ENCODE results near the gene MYLK. TPM values are rescaled to one million over a fixed set of nuclear protein-coding genes. Genes with fewer than 3 reads are reported as not detected.

The MYLK gene
- total and polyA plus RNA-seq, 2 experiments from 2014 or later: 13.1 to 27.1 TPM

- no peaks in the 10 kb centered on the region for H3K36me3 ChIP-seq (replicated peaks; ENCODE audit: insufficient read depth, low read depth)
- no peaks in the 10 kb centered on the region for H3K79me2 ChIP-seq
- H3K4me1 ChIP-seq (ENCODE audit: insufficient read depth): peaks cover 24% of the 10 kb centered on the region
- no peaks in the 10 kb centered on the region for H3K9me2 ChIP-seq (replicated peaks; ENCODE audit: insufficient read depth)
- H3K27me3 ChIP-seq: no peaks in the 10 kb centered on the region
- peak overlapping the region; percentile 12 for H3K4me2 ChIP-seq
- WGBS (ENCODE audit: low lambda C conversion rate, missing lambda C conversion rate): 82% methylated on average over 3 of the region's 3 CpGs
- H3K4me3 ChIP-seq: no peak overlapping the region
- H2AFZ ChIP-seq: no peak overlapping the region
- H4K20me1 ChIP-seq (ENCODE audit: insufficient read depth, poor library complexity, severe bottlenecking): no peaks in the 10 kb centered on the region
- no peak for DNase-seq (ENCODE audit: low spot score)
- H3K27ac ChIP-seq: peak overlapping the region; percentile 39
- TF ChIP-seq EZH2phosphoT487 (IDR thresholded peaks at IDR 0.05; ENCODE audit: low read depth, severe bottlenecking, unreplicated experiment): no peak
- TF ChIP-seq, protein P1, sequence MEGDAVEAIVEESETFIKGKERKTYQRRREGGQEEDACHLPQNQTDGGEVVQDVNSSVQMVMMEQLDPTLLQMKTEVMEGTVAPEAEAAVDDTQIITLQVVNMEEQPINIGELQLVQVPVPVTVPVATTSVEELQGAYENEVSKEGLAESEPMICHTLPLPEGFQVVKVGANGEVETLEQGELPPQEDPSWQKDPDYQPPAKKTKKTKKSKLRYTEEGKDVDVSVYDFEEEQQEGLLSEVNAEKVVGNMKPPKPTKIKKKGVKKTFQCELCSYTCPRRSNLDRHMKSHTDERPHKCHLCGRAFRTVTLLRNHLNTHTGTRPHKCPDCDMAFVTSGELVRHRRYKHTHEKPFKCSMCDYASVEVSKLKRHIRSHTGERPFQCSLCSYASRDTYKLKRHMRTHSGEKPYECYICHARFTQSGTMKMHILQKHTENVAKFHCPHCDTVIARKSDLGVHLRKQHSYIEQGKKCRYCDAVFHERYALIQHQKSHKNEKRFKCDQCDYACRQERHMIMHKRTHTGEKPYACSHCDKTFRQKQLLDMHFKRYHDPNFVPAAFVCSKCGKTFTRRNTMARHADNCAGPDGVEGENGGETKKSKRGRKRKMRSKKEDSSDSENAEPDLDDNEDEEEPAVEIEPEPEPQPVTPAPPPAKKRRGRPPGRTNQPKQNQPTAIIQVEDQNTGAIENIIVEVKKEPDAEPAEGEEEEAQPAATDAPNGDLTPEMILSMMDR (IDR thresholded peaks at IDR 0.05; ENCODE audit: poor library complexity): no peak
- no peak for TF ChIP-seq EZH2 (IDR thresholded peaks at IDR 0.05; ENCODE audit: borderline replicate concordance)
- H3K9me3 ChIP-seq (ENCODE audit: low read depth): no peaks in the 10 kb centered on the region
Observed at GRCh38 chr3:123660141-123660675, 223.9 kb downstream of the MYLK start.

DNA sequence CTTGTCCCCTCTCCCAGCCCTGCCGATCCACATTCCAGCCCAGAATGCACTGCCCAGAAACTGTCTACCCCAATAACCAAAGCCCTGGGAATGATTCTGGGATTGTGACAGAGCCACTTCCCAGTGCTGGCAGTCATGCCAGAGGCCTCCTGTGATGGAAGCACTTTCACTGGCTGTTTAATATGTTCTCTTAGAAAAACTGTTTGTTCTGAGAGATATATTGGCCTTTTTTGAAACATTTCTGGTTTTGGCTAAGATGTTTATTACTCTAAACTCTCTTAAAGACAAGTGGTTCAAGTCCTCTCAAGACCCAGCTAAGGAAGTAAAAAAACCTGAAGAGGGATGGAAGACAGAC, 225.3 kb downstream of the MYLK start:
- Histone ChIP-seq H3K4me1 (ENCODE audit: insufficient read depth) (peaks cover 24% of the 10 kb centered on the region), H3K9me2 (replicated peaks; ENCODE audit: insufficient read depth) (no peaks in the 10 kb centered on the region), H3K27ac (no peak overlapping the region), H2AFZ (no peak overlapping the region), H3K9me3 (ENCODE audit: low read depth) (no peaks in the 10 kb centered on the region), H3K4me3 (no peak overlapping the region), H3K4me2 (no peak overlapping the region), H3K36me3 (replicated peaks; ENCODE audit: insufficient read depth, low read depth) (no peaks in the 10 kb centered on the region), H4K20me1 (ENCODE audit: insufficient read depth, poor library complexity, severe bottlenecking) (no peaks in the 10 kb centered on the region), H3K79me2 (no peaks in the 10 kb centered on the region), H3K27me3 (no peaks in the 10 kb centered on the region)
- DNase-seq (ENCODE audit: low spot score): no peak
- no peak for TF ChIP-seq EZH2phosphoT487 (IDR thresholded peaks at IDR 0.05; ENCODE audit: low read depth, severe bottlenecking, unreplicated experiment)
- TF ChIP-seq, protein P1 (IDR thresholded peaks at IDR 0.05; ENCODE audit: poor library complexity): no peak
- no peak for TF ChIP-seq EZH2 (IDR thresholded peaks at IDR 0.05; ENCODE audit: borderline replicate concordance)
- 74% methylated on average over 1 of the region's 1 CpG for WGBS (ENCODE audit: low lambda C conversion rate, missing lambda C conversion rate)

DNA sequence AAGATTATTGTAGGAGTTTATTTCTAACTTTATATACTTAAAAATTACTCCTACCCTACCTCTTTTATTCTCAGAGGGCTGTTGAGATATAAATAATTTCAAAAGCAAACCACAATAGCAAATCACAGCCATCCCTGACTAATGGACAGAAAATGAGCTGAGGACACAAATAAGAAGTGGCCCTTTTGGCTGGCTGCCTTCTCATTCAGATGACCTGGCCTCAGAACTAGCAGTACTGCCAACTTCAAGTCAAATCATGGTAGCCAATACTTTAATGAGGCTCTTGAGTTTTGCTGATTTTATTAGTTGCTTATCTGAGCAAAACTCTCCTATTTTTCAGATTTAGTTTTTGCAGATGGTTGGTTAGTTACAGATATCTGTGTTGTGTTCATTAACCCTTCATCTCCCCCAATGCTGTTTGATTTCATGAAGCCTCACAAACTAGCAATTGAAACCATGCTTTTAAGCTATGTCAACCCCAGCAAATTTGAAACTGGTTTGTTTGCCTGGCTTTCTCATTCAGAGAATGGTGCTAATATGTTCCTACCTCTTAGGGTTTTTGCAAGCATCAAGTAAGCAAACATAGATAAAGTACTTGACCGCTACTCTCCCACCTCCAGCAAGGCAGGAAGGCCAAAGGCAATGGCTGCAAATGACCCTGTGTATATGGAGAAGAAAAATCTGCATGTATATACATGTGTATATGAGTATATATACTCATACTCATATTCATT, 225.8 kb downstream of the MYLK start:
- H3K4me3 ChIP-seq: no peak overlapping the region
- no peak overlapping the region for H3K4me2 ChIP-seq
- H3K9me3 ChIP-seq (ENCODE audit: low read depth): no peaks in the 10 kb centered on the region
- H3K36me3 ChIP-seq (replicated peaks; ENCODE audit: insufficient read depth, low read depth): no peaks in the 10 kb centered on the region
- 65% methylated on average over 1 of the region's 1 CpG for whole genome bisulfite sequencing (ENCODE audit: low lambda C conversion rate, missing lambda C conversion rate)
- no peak for DNase-seq (ENCODE audit: low spot score)
- H2AFZ ChIP-seq: no peak overlapping the region
- H3K27me3 ChIP-seq: no peaks in the 10 kb centered on the region
- peaks cover 27% of the 10 kb centered on the region for H3K4me1 ChIP-seq (ENCODE audit: insufficient read depth)
- H3K27ac ChIP-seq: peak overlapping the region; percentile 42
- H3K9me2 ChIP-seq (replicated peaks; ENCODE audit: insufficient read depth): no peaks in the 10 kb centered on the region
- no peaks in the 10 kb centered on the region for H4K20me1 ChIP-seq (ENCODE audit: insufficient read depth, poor library complexity, severe bottlenecking)
- TF ChIP-seq EZH2 (IDR thresholded peaks at IDR 0.05; ENCODE audit: borderline replicate concordance) (no peak), EZH2phosphoT487 (IDR thresholded peaks at IDR 0.05; ENCODE audit: low read depth, severe bottlenecking, unreplicated experiment) (no peak)
- TF ChIP-seq, protein P1 (IDR thresholded peaks at IDR 0.05; ENCODE audit: poor library complexity): no peak
- no peaks in the 10 kb centered on the region for H3K79me2 ChIP-seq
